Neural progenitor cell (in vitro differentiated cells): ENCODE measurements around the gene SOD3.

ENCODE experiments used
- CTCF ChIP-seq: fragments of 200-600 bp; sonication (generic); IDR thresholded peaks from 2 replicates; pipeline ENCODE4 v1.5.1; 2017; ENCODE audit warnings: antibody characterized with exemption, mild to moderate bottlenecking
- EZH2 ChIP-seq: fragments of 200-600 bp; sonication (generic); IDR thresholded peaks from 2 replicates; pipeline ENCODE4 v1.6.1; 2017; ENCODE audit warnings: antibody characterized with exemption, mild to moderate bottlenecking, moderate library complexity

- TF ChIP-seq CTCF, result no peak
- TF ChIP-seq EZH2, result no peak
Measured at GRCh38 chr4:24809815-24810405, 14.5 kb downstream of the SOD3 start.
